Measurements from ENCODE around the gene ZFPL1. TPM values are rescaled to one million over a fixed set of nuclear protein-coding genes. Genes with fewer than 3 reads are reported as not detected.

The ZFPL1 gene
- total and polyA plus RNA-seq, 8 donors: 24.9 to 36.4 (median 28.9) TPM

GRCh38 chr11:65107751-65108468 is 23.9 kb downstream of the ZFPL1 start:
- Histone ChIP-seq H3K4me3 (no peak overlapping the region), H3K4me1 (peaks cover 12 to 39% of the 10 kb centered on the region in 2 donors), H3K36me3 (peaks cover 0 to 41% of the 10 kb centered on the region in 2 donors), H3K9me3 (no peaks in the 10 kb centered on the region), H3K27me3 (peaks cover 0 to 7% of the 10 kb centered on the region in 2 donors), H3K27ac (no peak overlapping the region)
- no peak for TF ChIP-seq CTCF (IDR thresholded peaks at IDR 0.05)
- intact Hi-C loops (cut with DNase I): no loop called here
- no peak for DNase-seq
- ATAC-seq: no peak

- Histone ChIP-seq H3K27me3 (peaks cover 0 to 14% of the 10 kb centered on the region in 2 donors), H3K4me3 (no peak overlapping the region), H3K36me3 (peaks cover 0 to 41% of the 10 kb centered on the region in 2 donors), H3K4me1 (peaks cover 17 to 46% of the 10 kb centered on the region in 2 donors), H3K27ac (no peak overlapping the region), H3K9me3 (no peaks in the 10 kb centered on the region)
- intact Hi-C loops (cut with DNase I): no loop called here
- no peak for DNase-seq
- no peak for TF ChIP-seq CTCF (IDR thresholded peaks at IDR 0.05)
- peak; percentile 0 for ATAC-seq
Measured at GRCh38 chr11:65108469-65109123, 24.6 kb downstream of the ZFPL1 start.

GRCh38 chr11:65109231-65110198 is 25.5 kb downstream of the ZFPL1 start:
- ATAC-seq: no peak
- Histone ChIP-seq H3K36me3 (peaks cover 0 to 41% of the 10 kb centered on the region in 2 donors), H3K4me3 (no peak overlapping the region), H3K4me1 (peaks cover 17 to 40% of the 10 kb centered on the region in 2 donors), H3K9me3 (no peaks in the 10 kb centered on the region), H3K27ac (no peak overlapping the region), H3K27me3 (peaks cover 0 to 15% of the 10 kb centered on the region in 2 donors)
- intact Hi-C loops (cut with DNase I): no loop called here
- no peak for DNase-seq
- TF ChIP-seq CTCF (IDR thresholded peaks at IDR 0.05): no peak

GRCh38 chr11:65110354-65110861 is 26.4 kb downstream of the ZFPL1 start:
- peak; percentile 72 to 93 (median 83) for DNase-seq
- Histone ChIP-seq H3K27me3 (peaks cover 0 to 15% of the 10 kb centered on the region in 2 donors), H3K9me3 (no peaks in the 10 kb centered on the region), H3K27ac (peak overlapping the region in 1 of 2 donors; percentile 19), H3K4me1 (peaks cover 17 to 36% of the 10 kb centered on the region in 2 donors), H3K4me3 (no peak overlapping the region), H3K36me3 (peaks cover 0 to 37% of the 10 kb centered on the region in 2 donors)
- TF ChIP-seq CTCF (IDR thresholded peaks at IDR 0.05): peak; percentile 99
- ATAC-seq: peak; percentile 68
- intact Hi-C loops (cut with DNase I): no loop called here
